Epidermal melanocyte (primary cell): ENCODE data around the gene TTLL1.
"Not testable (repeated sequence)": the region's sequence is repeated elsewhere in the genome, so short reads cannot be mapped to it uniquely, and the experiment has no call there.

Experiments
- DNase-seq: peaks from one replicate; pipeline ENCODE4 v3.0.0; 2011; ENCODE audit warnings: low spot score; ENCODE audit not compliant: insufficient read length

TTLL1 gene

DNA sequence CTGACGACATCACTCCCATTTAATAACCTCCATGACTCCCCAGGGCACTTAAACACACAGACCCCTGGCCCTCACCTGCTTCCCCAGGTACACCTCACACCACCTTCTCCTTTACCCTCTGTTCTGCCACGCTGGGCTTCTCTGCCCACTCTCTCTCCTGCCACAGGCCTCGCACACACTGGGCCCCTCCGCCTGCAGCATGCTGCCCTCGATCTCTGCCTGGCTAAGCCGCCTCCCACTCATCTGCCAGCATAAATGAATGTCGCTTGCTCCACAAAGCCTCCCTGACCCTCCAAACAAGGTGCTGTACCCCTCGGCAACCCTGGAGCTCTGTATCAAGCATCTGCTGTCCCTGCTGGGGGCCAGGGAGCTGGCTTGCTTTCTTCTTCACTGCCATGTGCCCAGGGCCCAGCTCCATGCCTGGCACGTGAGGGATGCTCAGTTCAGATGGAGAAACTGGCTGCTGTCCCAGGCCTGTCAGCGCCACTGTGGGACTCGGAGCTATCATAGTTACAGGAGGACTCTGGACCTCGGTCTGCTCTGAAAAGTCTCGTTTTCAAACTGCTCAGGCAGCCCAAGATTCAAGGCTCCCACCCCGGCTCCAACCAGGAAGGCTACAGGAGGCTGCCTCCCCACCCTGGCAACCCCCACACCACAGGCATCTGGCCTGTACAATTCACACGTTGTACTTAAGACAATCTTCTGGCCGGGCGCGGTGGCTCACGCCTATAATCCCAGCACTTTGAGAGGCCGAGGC lies 11.9 kb downstream of the TTLL1 start:
- no peak for DNase-seq

DNA sequence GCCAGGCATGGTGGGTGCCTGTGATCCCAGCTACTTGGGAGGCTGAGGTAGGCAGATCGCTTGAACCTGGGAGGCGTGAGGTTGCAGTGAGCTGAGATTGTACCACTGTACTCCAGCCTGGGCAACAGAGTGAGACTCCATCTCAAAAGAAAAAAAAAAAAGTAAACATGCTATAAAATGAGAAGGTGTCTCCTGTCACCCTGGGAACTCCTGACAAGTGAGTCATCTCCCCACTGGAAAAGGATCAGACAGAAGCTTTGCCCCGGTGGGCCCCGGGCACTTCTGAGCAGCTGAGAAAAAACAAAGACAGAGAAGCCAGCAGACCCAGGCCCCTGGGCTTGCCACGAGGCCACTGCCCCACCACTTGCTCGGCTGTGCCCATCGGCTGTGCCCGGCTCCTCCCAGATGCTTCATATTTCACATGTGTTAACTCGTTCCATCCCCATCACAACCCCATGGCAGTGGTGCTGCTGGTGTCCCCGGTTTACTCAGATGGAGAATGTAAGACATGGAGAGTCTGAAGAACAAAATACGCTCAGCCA lies 22.3 kb downstream of the TTLL1 start:
- no peak for DNase-seq

DNA sequence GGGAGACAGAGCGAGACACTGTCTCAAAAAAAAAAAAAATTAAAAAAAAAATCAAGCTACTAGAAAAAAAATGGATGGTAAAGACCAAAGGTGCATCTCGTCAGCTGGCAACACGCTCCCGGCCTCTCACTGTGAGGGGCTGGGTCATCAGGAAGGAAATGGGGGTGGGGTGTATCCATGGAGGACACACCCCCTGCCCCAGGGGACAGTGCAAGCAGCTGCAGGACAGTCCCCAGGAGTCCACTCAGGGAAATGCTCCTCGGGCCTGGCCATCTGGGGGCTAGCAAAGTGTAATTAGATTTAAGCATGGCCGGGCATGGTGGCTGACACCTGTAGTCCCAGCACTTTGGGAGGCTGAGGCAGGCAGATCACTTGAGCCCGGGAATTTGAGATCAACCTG lies 23.1 kb downstream of the TTLL1 start:
- no peak for DNase-seq

DNA sequence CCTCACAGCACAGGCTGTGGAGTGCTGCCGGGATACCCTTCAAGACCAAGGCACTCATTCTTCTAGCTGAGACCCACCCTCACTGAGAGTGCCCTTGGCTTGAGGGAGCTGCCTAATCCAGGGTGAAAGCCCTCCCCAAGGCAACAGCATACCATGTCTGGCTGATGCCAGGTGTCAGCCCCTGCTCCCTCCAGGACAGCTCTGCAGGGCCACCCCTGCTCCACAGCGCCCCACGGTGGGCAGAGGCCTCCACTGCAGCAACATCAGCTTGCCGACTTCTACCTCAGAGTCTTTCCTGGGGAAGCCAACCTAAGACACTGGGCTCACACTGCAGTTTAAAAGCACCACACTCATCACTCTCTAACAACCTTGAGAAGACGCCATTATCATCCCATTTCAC lies 29.0 kb downstream of the TTLL1 start:
- no peak for DNase-seq

DNA sequence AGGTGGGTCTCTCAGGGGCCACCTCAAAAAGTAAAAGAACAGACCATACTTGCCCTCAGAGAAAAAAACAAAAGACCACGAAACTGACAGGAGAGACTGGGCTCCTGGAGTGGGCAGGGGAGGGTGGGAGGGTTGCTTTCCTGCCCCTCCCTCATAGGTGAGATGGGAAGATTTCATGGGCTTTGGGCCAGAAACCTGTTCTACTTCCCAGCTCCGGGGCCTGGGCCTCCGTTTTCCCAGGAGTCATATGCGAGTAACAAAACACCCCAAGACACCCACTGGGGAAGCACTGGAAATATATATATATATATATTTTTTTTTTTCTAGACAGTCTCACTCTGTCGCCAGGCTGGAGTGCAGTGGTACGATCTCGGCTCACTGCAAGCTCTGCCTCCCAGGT lies 31.6 kb downstream of the TTLL1 start:
- no peak for DNase-seq

DNA sequence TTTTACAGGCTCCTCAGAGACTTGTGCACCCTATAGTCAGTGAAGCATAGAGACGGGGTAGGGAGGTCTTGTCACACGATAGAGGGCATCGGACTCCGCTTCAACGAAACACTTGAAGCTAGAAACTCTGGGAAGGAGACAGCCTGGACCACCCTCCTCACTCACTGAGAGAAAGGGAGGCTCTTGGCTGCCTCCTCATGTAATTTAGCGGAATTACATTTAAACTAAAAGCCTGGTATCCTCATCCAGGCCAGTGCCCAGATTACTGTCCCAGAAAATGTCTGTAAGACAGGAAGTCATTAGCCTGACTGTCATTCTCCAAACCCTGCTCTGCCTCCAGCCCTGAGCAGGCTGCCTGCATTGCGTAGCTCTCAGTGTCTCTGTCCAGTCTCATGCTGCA lies 36.0 kb downstream of the TTLL1 start:
- no peak for DNase-seq

DNA sequence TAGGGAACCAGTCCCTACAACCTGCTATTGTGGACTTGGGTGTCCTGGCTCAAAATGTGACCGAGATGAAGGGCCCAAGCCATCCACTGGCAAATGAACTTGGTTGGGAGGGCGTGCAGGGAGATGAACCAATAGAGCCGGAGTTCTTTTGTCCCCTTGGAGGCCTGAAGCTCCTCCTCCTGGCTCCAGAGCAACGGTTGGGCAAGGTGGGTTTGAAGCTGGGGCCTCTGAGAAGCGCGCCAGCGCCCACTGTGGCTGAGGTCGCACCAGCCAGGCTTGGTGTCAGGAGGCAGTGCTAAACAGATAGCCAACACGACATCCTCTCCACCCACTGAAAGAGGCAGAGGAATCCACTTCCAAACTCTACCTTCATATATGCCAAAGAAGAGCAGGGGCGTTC lies 38.2 kb downstream of the TTLL1 start:
- no peak for DNase-seq

DNA sequence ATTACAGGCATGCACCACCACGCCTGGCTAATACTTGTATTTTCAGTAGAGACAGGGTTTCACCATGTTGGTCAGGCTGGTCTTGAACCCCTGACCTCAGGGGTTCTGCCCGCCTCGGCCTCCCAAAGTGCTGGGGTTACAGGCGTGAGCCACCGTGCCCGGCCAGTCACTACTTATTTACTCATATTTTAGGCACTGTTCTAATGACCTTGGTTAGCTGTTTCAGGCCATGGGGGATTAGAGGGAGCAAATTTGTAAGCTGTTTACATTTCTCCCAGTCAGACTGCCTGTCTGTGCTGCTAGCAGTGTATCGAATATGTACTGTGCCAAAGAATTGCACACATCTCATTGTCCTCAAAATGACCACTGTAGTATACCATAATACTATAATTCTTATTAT lies 41.6 kb downstream of the TTLL1 start:
- DNase-seq, result no peak

DNA sequence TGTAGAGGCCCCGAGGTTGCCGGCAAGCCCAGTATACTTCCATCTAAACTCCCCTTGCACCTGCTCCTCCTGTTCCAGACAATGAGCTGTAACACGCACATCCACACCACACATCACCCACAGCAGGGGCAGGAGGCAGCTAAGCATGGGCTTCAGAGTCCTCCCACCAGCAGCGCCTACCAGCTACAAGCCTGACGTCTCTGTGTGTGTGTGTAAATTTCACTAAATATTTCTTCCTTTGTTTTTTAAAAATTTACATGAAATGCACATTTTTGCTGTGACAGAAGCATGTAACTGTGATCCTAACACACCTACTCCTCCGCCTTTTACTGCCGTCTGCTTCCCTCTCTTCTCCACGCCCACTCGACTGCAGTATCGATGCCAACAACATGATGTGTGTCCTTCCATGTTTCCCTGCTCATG lies 44.9 kb downstream of the TTLL1 start:
- DNase-seq, result no peak

DNA sequence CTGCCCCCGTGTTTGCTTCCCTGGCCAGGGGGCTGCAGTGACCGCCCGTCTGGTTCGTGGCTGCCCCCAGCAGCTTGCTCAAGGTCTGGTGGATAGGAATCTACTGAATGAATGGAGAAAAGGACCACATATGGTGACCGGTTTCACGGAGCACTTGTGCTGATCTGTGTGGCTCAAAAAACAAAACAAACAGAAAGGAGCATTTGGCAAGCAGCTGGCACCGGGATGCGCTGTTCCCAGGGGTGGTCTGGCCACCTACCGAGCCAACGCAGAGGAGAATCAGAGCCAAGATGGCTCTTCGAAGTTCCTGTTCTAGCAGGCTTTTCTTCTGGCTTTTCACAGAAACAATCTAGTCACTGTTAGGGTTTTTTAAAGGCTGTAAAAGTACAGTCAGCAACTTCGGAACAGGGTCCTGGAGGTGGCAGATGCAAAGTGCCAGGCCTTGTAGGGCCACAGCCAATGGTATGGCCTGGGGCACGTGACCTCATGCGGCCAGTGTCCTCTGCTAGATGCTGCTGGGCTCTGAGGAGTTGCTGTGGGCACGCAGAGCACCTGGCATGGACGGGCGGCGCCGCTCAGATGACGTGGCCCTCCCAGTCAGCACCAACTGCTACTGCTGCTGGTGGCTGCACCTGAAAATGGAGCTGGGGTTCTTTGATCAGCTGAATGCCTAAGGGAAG lies 47.0 kb downstream of the TTLL1 start:
- DNase-seq, result no peak

DNA sequence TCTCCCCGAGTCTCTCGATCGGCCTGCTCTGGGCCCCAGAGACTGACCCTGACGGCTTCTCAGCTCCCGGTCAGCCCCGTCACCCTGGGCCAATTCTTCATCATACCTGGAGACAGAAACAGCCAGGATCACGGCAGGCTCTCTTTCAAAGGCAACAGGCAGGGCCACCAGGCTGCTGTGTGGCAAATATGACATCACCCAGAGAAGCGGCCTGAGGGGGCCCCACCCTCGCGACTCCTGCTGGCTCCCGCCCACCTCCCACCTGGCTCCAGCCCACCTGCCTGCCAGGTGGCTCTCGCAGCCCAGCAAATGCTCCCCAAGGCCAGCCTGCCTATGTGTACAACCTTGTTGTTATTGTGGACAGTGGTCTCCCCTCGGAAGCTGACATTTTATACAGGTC lies 49.4 kb downstream of the TTLL1 start:
- no peak for DNase-seq

DNA sequence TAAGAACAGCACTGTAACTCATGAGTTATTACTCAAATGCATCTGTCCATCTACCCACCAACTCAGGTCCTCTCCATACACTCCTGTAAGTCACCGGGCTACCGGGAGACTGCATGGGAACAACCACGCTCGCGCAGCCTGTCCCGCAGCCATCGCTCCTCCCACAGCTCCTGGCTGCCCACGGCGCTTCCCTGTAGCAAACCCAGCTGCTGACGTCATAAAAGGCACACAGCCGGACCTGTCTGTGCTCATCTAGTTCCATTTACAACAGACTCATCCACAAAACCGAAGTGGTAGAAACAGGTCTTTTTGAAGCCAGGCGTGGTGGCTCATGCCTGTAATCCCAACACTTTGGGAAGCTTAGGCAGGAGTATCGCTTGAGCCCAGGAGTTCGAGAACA lies 50.9 kb downstream of the TTLL1 start:
- DNase-seq, result no peak

DNA sequence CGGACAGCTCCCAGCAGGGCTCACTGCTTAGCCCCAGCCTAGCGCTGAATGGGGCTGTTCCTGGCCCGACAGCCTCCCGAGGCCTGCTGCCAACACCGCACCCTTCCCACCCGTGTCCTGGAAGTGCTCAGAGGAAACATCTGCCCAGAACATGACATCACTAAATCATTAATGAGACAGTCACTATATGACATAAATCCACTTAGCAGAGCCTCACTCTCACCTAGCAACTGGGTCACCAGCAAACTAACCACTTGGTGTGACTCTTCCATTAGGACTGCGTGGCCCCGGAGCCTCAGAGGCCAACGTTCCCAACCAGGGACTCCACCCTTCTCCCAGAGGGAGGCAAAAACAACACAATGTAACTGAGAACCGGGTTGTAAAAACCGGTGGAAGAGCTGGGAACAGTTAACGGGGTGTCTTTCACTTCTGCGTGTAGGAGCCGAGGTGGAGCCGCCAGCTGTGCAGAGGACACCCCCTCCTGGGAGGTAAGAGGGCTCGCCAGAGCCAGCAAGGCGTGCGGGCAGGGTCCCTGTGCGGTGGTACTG lies 52.8 kb downstream of the TTLL1 start:
- DNase-seq, result no peak

DNA sequence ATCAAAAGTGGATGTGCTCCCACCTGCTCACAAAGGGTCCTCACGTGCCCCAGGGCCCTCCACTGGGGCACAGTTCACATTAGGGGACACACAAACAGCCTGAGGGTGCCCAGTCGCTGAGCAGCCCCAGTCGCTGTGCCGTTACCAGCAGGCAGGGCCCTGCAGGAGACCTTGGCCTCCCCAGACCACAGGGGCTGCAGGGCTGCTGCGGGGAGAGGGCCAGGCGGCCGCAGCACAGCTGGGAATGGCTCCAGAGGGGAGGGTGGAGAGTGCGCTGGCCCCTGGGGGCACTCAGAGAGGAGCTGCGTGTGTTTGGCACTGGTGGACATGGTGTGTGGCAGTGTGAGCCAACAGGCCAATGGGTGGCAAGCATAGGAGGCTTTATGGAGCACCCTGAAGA lies 53.9 kb downstream of the TTLL1 start:
- DNase-seq, result no peak

DNA sequence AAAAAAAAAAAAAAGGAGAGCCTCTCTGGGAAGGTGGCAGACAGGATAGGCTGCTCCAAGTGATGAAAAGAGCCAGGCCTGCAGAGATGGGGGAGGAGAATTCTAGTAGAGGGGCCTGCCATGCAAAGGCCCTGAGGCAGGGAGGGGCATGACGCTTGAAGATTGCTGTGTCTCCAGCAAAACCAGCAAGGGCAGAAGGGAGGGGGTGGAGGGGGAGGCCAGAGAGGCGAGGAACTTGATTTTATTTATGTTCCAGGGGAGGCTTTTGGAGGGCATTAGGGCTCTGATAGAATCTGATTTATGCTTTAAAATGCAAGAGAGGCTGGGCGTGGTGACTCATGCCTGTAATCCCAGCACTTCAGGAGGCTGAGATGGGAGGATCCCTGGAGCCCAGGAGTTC lies 57.6 kb downstream of the TTLL1 start:
- DNase-seq, result no peak

DNA sequence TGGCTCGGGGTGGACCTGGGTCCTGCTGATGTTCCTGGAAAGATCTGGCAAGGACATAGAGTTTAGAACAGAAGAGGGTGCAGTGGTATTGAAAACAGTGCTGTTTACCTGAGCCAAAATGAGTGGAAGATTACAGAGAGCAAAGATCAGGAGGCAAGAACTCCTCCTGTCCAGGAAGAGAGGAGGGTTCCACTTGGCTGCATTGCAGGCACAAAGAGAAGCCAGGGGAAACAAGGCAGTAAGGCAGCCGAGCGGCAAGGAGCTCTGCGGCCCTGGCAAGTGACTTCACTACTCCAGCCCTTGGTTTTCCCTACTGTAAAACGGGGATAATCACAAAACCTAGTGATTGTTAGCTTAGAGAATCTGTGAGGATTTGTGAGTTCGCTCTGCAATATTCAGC lies 70.6 kb downstream of the TTLL1 start:
- no peak for DNase-seq

DNA sequence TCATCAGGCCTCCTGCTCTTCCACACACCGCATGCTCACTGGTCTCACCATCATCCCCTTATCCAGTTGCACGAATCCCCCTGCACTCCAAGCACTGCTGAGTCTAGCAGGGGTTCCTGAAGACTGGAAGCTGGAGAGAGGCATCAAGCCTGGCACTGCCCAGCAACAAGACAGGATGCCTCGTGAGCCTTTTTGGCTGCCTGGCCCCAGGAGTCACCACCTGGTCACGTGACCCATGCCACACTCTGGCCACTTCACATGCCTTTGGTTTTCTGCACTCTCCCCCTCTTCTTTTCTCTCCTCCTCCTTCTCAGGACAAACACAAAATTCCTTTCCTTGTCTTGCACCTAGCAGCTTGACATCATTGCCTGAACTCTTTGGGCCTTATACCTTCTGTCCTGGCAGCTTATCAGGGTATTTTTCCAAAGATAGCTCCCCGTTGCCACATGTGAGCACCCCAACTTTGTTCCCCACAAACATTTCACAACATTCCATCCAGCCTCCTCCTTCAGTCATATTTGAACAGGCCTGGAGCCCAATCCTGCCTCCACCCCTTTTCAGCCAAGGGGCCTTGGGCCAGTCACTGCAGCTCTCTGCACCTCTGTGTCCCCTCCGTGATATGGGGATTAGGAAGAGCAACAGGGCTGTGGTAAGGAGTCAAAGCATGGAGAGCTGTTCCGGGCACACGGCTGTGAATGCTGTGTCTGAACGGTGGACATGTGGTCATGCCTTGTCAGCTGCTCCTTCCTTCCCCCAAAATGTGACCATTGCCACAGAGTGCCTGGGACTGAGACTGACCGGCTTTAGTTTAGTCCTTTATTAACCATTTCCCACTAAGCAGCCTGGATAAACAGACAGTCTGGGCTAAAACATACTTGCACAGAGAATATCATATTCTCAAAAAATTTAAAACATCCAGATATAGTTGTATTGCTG lies 71.4 kb downstream of the TTLL1 start:
- no peak for DNase-seq

DNA sequence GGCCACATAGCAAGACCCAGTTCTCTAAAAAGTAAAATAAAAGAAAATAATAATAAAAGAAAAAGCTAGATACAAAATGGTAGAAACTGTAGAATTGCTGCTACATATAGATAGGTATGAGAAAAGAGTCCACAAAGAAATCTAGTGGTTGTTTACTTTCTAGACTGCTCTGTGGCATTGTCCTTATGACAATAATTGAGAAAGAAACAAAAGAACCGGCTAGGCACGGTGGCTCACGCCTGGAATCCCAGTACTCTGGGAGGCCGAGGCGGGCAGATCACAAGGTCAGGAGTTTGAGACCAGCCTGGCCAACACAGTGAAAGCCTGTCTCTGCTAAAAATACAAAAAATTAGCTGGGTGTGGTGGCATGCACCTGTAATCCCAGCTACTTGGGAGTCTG lies 73.0 kb downstream of the TTLL1 start:
- DNase-seq, result not testable (repeated sequence)

DNA sequence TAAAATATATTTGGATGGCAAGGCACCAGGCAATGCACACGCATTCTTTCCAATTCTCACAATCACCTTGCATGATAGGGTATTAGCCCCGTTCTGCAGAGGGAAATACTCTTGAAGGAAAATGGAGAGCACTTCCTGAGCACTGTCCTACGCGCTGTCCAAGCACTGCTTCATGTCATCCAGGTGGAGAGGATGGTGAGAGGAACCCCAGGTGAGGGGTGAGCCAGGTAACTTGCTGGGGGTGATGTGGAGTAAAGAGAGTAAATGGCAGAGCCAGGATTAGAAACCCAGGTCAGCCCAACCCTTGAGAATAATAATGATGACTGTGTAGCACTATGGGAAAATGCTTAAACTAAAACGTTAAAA lies 73.5 kb downstream of the TTLL1 start:
- no peak for DNase-seq

DNA sequence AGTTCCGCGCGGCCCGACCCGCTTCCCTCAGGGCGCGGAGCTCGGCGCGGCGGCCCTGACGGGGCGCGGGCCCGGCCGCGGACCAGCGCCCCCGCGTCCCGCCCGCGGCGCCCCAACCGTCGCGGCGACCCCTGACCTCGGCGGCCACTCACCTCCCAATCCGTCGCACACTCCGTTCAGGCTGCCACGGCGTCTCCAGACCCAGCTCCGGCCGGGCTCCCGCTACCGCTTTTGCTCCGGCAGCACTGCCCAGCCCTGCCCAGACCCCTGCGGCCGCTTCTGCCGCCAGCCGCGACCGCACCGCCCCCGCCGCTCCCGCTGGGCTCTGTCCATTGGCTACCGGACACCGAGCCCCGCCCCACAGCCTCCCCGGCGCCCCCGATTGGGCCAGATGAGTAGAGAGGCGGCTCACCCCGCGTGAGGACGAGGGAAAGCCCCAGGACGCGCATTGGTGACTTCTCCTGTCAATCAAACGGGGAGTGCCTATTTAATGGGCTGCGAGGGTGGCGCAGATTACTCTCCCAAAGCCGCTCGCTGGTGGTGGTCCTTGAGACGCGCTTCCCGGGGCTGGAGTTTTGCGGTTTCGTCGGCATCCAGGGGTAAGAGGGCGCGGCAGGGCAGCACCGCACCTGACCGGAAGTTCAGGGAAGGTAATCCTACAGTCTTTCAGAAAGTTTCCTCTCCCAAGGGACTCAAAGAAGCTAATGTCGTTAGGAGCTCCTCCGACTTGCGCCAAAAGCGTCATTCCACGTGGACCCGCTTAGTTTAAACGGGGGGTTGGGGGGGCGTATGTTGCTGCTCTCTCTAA lies 74.1 kb downstream of the TTLL1 start, which contains the start of gene PACSIN2:
TSS of gene PACSIN2 (minus strand) at position 281 of the 808 bp plus-strand sequence. CDS start 103,069 bp downstream, outside the sequence.
- peak; percentile 99 for DNase-seq
